HCT116 (cell line): ENCODE measurements around the gene GATB. TPM values are rescaled to one million over a fixed set of nuclear protein-coding genes. Genes with fewer than 3 reads are reported as not detected.
A peak's percentile ranks its signal among the peaks of the same experiment; 100 is the strongest.

Experiments
- ATAC-seq: fragments of 200-7000 bp; cut with Tn5 transposase; 2 replicates; pipeline ENCODE4 v1.9.1; 2020; ENCODE audit warnings: mild to moderate bottlenecking, moderate library complexity
- BruUV-seq: library from RNA; stranded (reverse); fragments of 400-500 nt; replicated peaks from 2 replicates; lab custom pipeline; 2021; lab: Mats Ljungman, UMichigan
- CTCF ChIA-PET: fragments of 300-600 bp; sonication (Branson Sonifier 250); formaldehyde crosslinking; loops from one replicate; lab custom pipeline; 2021; ENCODE audit warnings: antibody characterized with exemption; lab: Charles Lee
- POLR2A ChIA-PET: fragments of 300-600, 350-600 bp; sonication (Branson Sonifier 250); formaldehyde crosslinking; loops from one replicate; lab custom pipeline; 2021; ENCODE audit warnings: antibody characterized with exemption; lab: Charles Lee
- RAD21 ChIA-PET, 2 experiments: fragments of 300-600 bp; sonication (Branson Sonifier 250); formaldehyde crosslinking; loops; one replicate each; lab custom pipeline; 2023; ENCODE audit warnings: low total read pairs in 2 of 2; ENCODE audit not compliant: uncharacterized antibody in 2 of 2, unreplicated experiment in 2 of 2, low non-redundant PET in 1 of 2; lab: Charles Lee
- DNase-seq: peaks from one replicate; pipeline ENCODE4 v3.0.0-alpha.2; 2010; ENCODE audit warnings: low read depth, low spot score
- H2AFZ ChIP-seq: fragments of 200-600 bp; shearing (Covaris generic), sonication (generic); 2 replicates; pipeline ENCODE4 v1.6.1; 2017; ENCODE audit warnings: low read depth, mixed run types, mixed read lengths, antibody characterized with exemption, low read length; ENCODE audit not compliant: poor library complexity, severe bottlenecking
- H3K27ac ChIP-seq: 2 replicates; pipeline ENCODE4 v1.5.1; 2012; ENCODE audit warnings: low read depth, low read length
- H3K27me3 ChIP-seq: fragments of 200-600 bp; sonication (generic); 2 replicates; pipeline ENCODE4 v1.6.1; 2016; ENCODE audit warnings: mixed run types, low read length, mixed read lengths; ENCODE audit not compliant: insufficient read depth
- H3K36me3 ChIP-seq, 2 experiments: fragments of 200-500 bp in 1 of 2; fragments of 200-600 bp in 1 of 2; sonication (Bioruptor generic) in 1 of 2; sonication (generic) in 1 of 2; 2 replicates each; pipeline versions ENCODE4 v1.5.1 to v1.6.1; 2014 to 2016; ENCODE audit warnings: low read length in 2 of 2, inconsistent platforms in 1 of 2, mixed read lengths in 1 of 2, mixed run types in 1 of 2; ENCODE audit not compliant: insufficient read depth in 2 of 2, control insufficient read depth in 1 of 2
- H3K4me1 ChIP-seq, 2 experiments: fragments of 200-600 bp in 1 of 2; sonication (generic) in 1 of 2; 2 replicates each; pipeline versions ENCODE4 v1.5.1 to v1.6.1; 2012 to 2017; ENCODE audit warnings: low read length in 2 of 2, inconsistent platforms in 1 of 2, mild to moderate bottlenecking in 1 of 2, mixed read lengths in 1 of 2, mixed run types in 1 of 2, moderate library complexity in 1 of 2; ENCODE audit not compliant: insufficient read depth in 2 of 2, control insufficient read depth in 1 of 2
- H3K4me2 ChIP-seq: fragments of 200-600 bp; sonication (generic); 2 replicates; pipeline ENCODE4 v1.6.1; 2017; ENCODE audit warnings: mixed run types, low read length, mixed read lengths
- H3K4me3 ChIP-seq, 2 experiments: fragments of 200-600 bp in 1 of 2; sonication (generic) in 1 of 2; replicated peaks in 1 of 2; 2 replicates each; pipeline ENCODE4 v1.5.1; 2011 to 2016; ENCODE audit warnings: low read length in 2 of 2, control low read depth in 1 of 2, low read depth in 1 of 2, mild to moderate bottlenecking in 1 of 2, mixed read lengths in 1 of 2, mixed run types in 1 of 2
- H3K79me2 ChIP-seq: fragments of 200-600 bp; sonication (generic); 2 replicates; pipeline ENCODE4 v1.6.1; 2017; ENCODE audit warnings: mild to moderate bottlenecking, mixed run types, low read length, moderate library complexity, mixed read lengths; ENCODE audit not compliant: insufficient read depth
- H3K9ac ChIP-seq: fragments of 200-600 bp; sonication (generic); 2 replicates; pipeline ENCODE4 v1.6.1; 2016; ENCODE audit warnings: low read length, mixed read lengths
- H3K9me2 ChIP-seq: fragments of 200-600 bp; sonication (generic), shearing (Covaris generic); 2 replicates; pipeline ENCODE4 v1.6.1; 2017; ENCODE audit warnings: mixed run types, mild to moderate bottlenecking, moderate library complexity; ENCODE audit not compliant: insufficient read depth
- H3K9me3 ChIP-seq, 2 experiments: fragments of 200-500 bp in 1 of 2; fragments of 200-600 bp in 1 of 2; sonication (Bioruptor generic) in 1 of 2; sonication (generic) in 1 of 2; 2 replicates each; pipeline ENCODE4 v1.6.1; 2014 to 2017; ENCODE audit warnings: low read length in 2 of 2, mixed read lengths in 2 of 2, inconsistent platforms in 1 of 2, low read depth in 1 of 2, mild to moderate bottlenecking in 1 of 2, mixed run types in 1 of 2, moderate library complexity in 1 of 2; ENCODE audit not compliant: control insufficient read depth in 1 of 2, insufficient read depth in 1 of 2
- H4K20me1 ChIP-seq: fragments of 200-600 bp; sonication (generic), shearing (Covaris generic); 2 replicates; pipeline ENCODE4 v1.6.1; 2017; ENCODE audit warnings: mixed run types, mild to moderate bottlenecking, moderate library complexity; ENCODE audit not compliant: insufficient read depth
- ATF3 ChIP-seq: IDR thresholded peaks from 2 replicates; pipeline ENCODE4 v1.6.1; 2012
- CEBPB ChIP-seq: IDR thresholded peaks from 2 replicates; pipeline ENCODE4 v1.6.1; 2012; ENCODE audit warnings: low read depth
- CTCF ChIP-seq, 3 experiments: fragments of 200-600 bp in 1 of 3; sonication (generic) in 1 of 3; IDR thresholded peaks in 2 of 3; conservative IDR thresholded peaks in 1 of 3; 2 replicates each; pipeline ENCODE4 v1.5.1; 2012 to 2017; ENCODE audit warnings: low read depth in 2 of 3, low read length in 2 of 3, antibody characterized with exemption in 1 of 3, borderline replicate concordance in 1 of 3, control low read depth in 1 of 3, mild to moderate bottlenecking in 1 of 3, mixed read lengths in 1 of 3, mixed run types in 1 of 3, moderate library complexity in 1 of 3; ENCODE audit not compliant: insufficient read depth in 1 of 3
- MAX ChIP-seq: IDR thresholded peaks from 2 replicates; pipeline ENCODE4 v1.6.1; 2012
- RAD21 ChIP-seq: IDR thresholded peaks from 2 replicates; pipeline ENCODE4 v1.6.1; 2012; ENCODE audit warnings: low read depth, mild to moderate bottlenecking
- SIN3A ChIP-seq: IDR thresholded peaks from 2 replicates; pipeline ENCODE4 v1.6.1; 2012; ENCODE audit warnings: low read depth
- SP1 ChIP-seq: IDR thresholded peaks from 2 replicates; pipeline ENCODE4 v1.6.1; 2012; ENCODE audit warnings: low read depth
- SRF ChIP-seq: IDR thresholded peaks from 2 replicates; pipeline ENCODE4 v1.6.1; 2012; ENCODE audit warnings: low read depth
- YY1 ChIP-seq: IDR thresholded peaks from 2 replicates; pipeline ENCODE4 v1.6.1; 2011; ENCODE audit warnings: low read length, low read depth, moderate library complexity, mild to moderate bottlenecking; ENCODE audit not compliant: insufficient replicate concordance; ENCODE audit errors: extremely low read depth
- ZBTB33 ChIP-seq: IDR thresholded peaks from 2 replicates; pipeline ENCODE4 v1.6.1; 2011; ENCODE audit warnings: mild to moderate bottlenecking, low read length, moderate library complexity; ENCODE audit not compliant: insufficient replicate concordance; ENCODE audit errors: extremely low read depth
- ZFX ChIP-seq: fragments of 450-650 bp; IDR thresholded peaks from 2 replicates; pipeline ENCODE4 v1.6.1; 2017
- intact Hi-C: fragments of 100-400 bp; cut with micrococcal nuclease; formaldehyde crosslinking; loops from 2 replicates; pipeline ENCODE4 v1.10.0; 2022
- total RNA-seq: library from RNA; stranded (reverse); gene quantifications from one replicate; pipeline ENCODE4 v1.2.1, GENCODE V29; 2021; ENCODE audit not compliant: unreplicated experiment

GATB gene
- total RNA-seq, 1 experiment from 2014 or later = 29.3 TPM

- ChIA-PET POLR2A (no interaction called here), RAD21 (no interaction called here), CTCF (no interaction called here)
- Histone ChIP-seq H3K36me3 (no peaks in the 10 kb centered on the region), H3K4me2 (no peak overlapping the region), H3K79me2 (no peaks in the 10 kb centered on the region), H3K4me3 (no peak overlapping the region), H3K9ac (no peak overlapping the region), H2AFZ (no peak overlapping the region), H3K27me3 (no peaks in the 10 kb centered on the region), H3K9me2 (no peaks in the 10 kb centered on the region), H4K20me1 (no peaks in the 10 kb centered on the region), H3K9me3 (no peaks in the 10 kb centered on the region), H3K4me1 (peaks cover 0 to under 1% of the 10 kb centered on the region in 2 experiments; a peak in 1 of 4 replicates), H3K27ac (no peak overlapping the region)
- no TSS peak for BruUV-seq
- no peak; the same call in 1 of the 2 replicates for ATAC-seq
- intact Hi-C loops = loop anchor here (10.0 kb wide), 1 partner anchor 718 kb away; no protein-coding TSS in a partner anchor
- DNase-seq = no peak
- TF ChIP-seq CEBPB (no peak), RAD21 (0 out of 2 replicates have a peak, but pooled peaks have one; percentile 8), CTCF (IDR thresholded peaks at IDR 0.05 in 2 of 3, conservative IDR thresholded peaks at IDR 0.05 in 1 of 3; ENCODE audit: borderline replicate concordance in 1 of 3, insufficient read depth in 1 of 3, low read depth in 2 of 3, low read length in 2 of 3) (peak in 1 of 3 experiments; percentile 14; a peak in 1 of 6 replicates), ZFX (no peak), ZBTB33 (no peak), YY1 (no peak), SP1 (no peak), ATF3 (no peak), SIN3A (no peak), SRF (no peak), MAX (no peak)
Observed at GRCh38 chr4:151646322-151646721, 114.5 kb downstream of the GATB start.
